Smooth muscle cell (in vitro differentiated cells): ENCODE data around the gene TTN. TPM values are rescaled to one million over a fixed set of nuclear protein-coding genes. Genes with fewer than 3 reads are reported as not detected.

ENCODE experiments used
- DNase-seq: peaks from one replicate; lab custom pipeline; 2025; ENCODE audit not compliant: unreplicated experiment; lab: John Stamatoyannopoulos, UW
- H2AFZ ChIP-seq: fragments of 200-600 bp; sonication (generic); 2 replicates; pipeline ENCODE4 v1.6.0; 2016; ENCODE audit warnings: antibody characterized with exemption, low read depth, mild to moderate bottlenecking
- H3F3A ChIP-seq: fragments of 200-600 bp; sonication (generic); 2 replicates; pipeline ENCODE4 v1.6.0; 2017; ENCODE audit warnings: antibody characterized with exemption, low read depth
- H3K27ac ChIP-seq: fragments of 200-600 bp; sonication (generic); 2 replicates; pipeline ENCODE4 v1.5.1; 2016; ENCODE audit warnings: low read depth, mild to moderate bottlenecking
- H3K27me3 ChIP-seq: fragments of 200-600 bp; sonication (generic); 2 replicates; pipeline ENCODE4 v1.6.1; 2016; ENCODE audit warnings: low read depth, mild to moderate bottlenecking
- H3K36me3 ChIP-seq: fragments of 200-600 bp; sonication (generic); 2 replicates; pipeline ENCODE4 v1.5.1; 2016; ENCODE audit warnings: low read depth
- H3K4me1 ChIP-seq: fragments of 200-600 bp; sonication (generic); 2 replicates; pipeline ENCODE4 v1.5.1; 2016; ENCODE audit warnings: low read depth
- H3K4me2 ChIP-seq: fragments of 200-600 bp; sonication (generic); 2 replicates; pipeline ENCODE4 v1.6.0; 2016; ENCODE audit warnings: mild to moderate bottlenecking
- H3K4me3 ChIP-seq: fragments of 200-600 bp; sonication (generic); 2 replicates; pipeline ENCODE4 v1.5.1; 2016; ENCODE audit warnings: mild to moderate bottlenecking
- H3K79me2 ChIP-seq: fragments of 200-600 bp; sonication (generic); 2 replicates; pipeline ENCODE4 v1.6.0; 2016; ENCODE audit warnings: low read depth, mild to moderate bottlenecking
- H3K9ac ChIP-seq: fragments of 200-600 bp; sonication (generic); 2 replicates; pipeline ENCODE4 v1.6.0; 2016; ENCODE audit warnings: low read depth
- H3K9me3 ChIP-seq: fragments of 200-600 bp; sonication (generic); replicated peaks from 2 replicates; pipeline ENCODE4 v1.5.1; 2016; ENCODE audit warnings: low read depth
- H4K20me1 ChIP-seq: fragments of 200-600 bp; sonication (generic); 2 replicates; pipeline ENCODE4 v1.6.0; 2016; ENCODE audit warnings: low read depth
- CTCF ChIP-seq: fragments of 200-600 bp; sonication (generic); IDR thresholded peaks from 2 replicates; pipeline ENCODE4 v1.5.1; 2017; ENCODE audit warnings: borderline replicate concordance, mild to moderate bottlenecking, antibody characterized with exemption; ENCODE audit not compliant: insufficient read depth, poor library complexity, severe bottlenecking
- WGBS: methylation state at CpG from one replicate; pipeline ENCODE4 v1.1.7; 2016; ENCODE audit warnings: low lambda C conversion rate; 5-methylcytosine and 5-hydroxymethylcytosine counted together
- polyA plus RNA-seq: library from polyadenylated mRNA; unstranded; fragments of >200 nt; fragmentation: Nextera tagmentation; extraction: Ambion mirVana; gene quantifications from 2 replicates; pipeline ENCODE4 v1.2.1, GENCODE V29; 2016
- total RNA-seq: library from RNA; depleted of rRNA; stranded (reverse); fragments of >200 nt; gene quantifications from 2 replicates; pipeline ENCODE4 v1.2.3, GENCODE V29; 2014

Gene TTN
- total and polyA plus RNA-seq, 2 experiments from 2014 or later = 0.25 TPM; not detected in 1

- Histone ChIP-seq H3K9me3 (no peaks in the 10 kb centered on the region), H3K4me3 (no peak overlapping the region), H3K27ac (no peak overlapping the region), H2AFZ (no peak overlapping the region), H3K36me3 (no peaks in the 10 kb centered on the region), H3K9ac (no peak overlapping the region), H3K4me2 (no peak overlapping the region), H3F3A (no peaks in the 10 kb centered on the region), H3K4me1 (peaks cover 5% of the 10 kb centered on the region), H3K27me3 (no peaks in the 10 kb centered on the region), H3K79me2 (no peaks in the 10 kb centered on the region), H4K20me1 (no peaks in the 10 kb centered on the region)
- no peak for DNase-seq
- 83% methylated on average over 2 of the region's 2 CpGs for WGBS
- TF ChIP-seq CTCF = no peak
These were observed 292.6 kb downstream of the TTN start for GRCh38 chr2:178514664-178515063.

DNA sequence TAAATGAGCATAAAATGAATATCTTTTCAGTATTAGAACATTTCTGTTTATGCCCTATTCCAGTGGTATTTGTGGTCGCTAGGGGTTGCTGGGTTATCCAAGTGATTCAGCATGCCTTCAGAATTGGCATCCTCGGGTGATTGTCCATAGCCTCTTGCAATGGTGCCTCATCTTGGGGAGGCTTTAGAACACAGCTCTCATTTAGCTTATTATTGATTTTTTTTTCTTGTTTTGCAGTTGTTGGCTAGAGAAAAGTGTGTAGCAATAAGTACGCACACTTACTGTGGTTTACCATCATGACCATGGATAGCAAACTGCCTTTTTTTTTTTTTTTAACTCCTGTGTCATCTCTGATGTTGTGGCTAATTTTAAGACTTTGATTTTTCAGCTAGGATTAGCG is 293.3 kb downstream of the TTN start:
- DNase-seq = no peak
- 96% methylated on average over 4 of the region's 4 CpGs for WGBS
- H3K4me3 ChIP-seq = no peak overlapping the region
- no peaks in the 10 kb centered on the region for H3K27me3 ChIP-seq
- no peak for TF ChIP-seq CTCF
- H3K27ac ChIP-seq = no peak overlapping the region
- no peaks in the 10 kb centered on the region for H3F3A ChIP-seq
- no peaks in the 10 kb centered on the region for H3K36me3 ChIP-seq
- H4K20me1 ChIP-seq = no peaks in the 10 kb centered on the region
- H3K9ac ChIP-seq = no peak overlapping the region
- H3K79me2 ChIP-seq = no peaks in the 10 kb centered on the region
- H2AFZ ChIP-seq = no peak overlapping the region
- no peak overlapping the region for H3K4me2 ChIP-seq
- no peaks in the 10 kb centered on the region for H3K9me3 ChIP-seq
- H3K4me1 ChIP-seq = peaks cover 5% of the 10 kb centered on the region

DNA sequence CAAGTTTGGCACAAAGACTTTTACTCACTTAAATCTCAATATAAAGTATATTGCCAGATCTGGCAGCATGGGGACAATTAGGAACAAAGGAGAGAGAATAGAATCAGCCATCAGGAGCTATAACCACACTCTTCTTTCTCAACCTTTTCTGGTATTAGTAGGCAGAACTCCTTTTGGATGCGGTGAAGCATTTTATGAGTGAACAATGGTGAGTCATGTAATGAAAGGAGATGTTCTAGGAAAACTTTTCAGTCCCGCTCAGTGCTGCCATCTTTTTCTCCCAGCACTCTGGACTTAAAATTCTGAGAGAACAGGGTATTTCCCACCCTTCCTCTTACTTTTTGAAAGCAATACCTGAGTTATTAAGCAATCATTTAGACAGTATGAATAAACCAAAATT is 294.7 kb downstream of the TTN start:
- TF ChIP-seq CTCF = no peak
- no peaks in the 10 kb centered on the region for H3F3A ChIP-seq
- no peak overlapping the region for H2AFZ ChIP-seq
- H3K4me1 ChIP-seq = peaks cover 5% of the 10 kb centered on the region
- no peak overlapping the region for H3K4me3 ChIP-seq
- H3K27me3 ChIP-seq = no peaks in the 10 kb centered on the region
- H3K79me2 ChIP-seq = no peaks in the 10 kb centered on the region
- WGBS = 78% methylated on average over 2 of the region's 2 CpGs
- H3K9me3 ChIP-seq = no peaks in the 10 kb centered on the region
- H4K20me1 ChIP-seq = no peaks in the 10 kb centered on the region
- H3K4me2 ChIP-seq = no peak overlapping the region
- DNase-seq = no peak
- no peak overlapping the region for H3K27ac ChIP-seq
- H3K9ac ChIP-seq = no peak overlapping the region
- no peaks in the 10 kb centered on the region for H3K36me3 ChIP-seq

DNA sequence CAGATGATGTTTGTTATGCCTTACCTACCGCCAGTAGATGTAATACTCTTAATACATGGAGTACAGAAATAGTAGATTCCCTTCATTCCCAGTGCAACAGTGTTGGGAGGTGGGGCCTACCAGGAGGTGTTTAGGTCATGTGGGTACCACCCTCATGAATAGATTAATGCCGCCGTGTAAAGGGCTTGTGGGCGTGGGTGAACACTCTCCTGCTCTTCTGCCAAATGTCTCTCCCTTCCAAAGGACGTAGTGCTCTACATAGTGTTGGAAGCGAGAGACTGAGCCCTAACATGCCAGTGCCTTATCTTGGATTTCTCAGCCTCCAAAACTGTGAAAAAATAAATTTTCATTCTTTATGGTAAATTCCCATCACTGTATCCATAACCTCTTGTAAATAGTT is 296.8 kb downstream of the TTN start:
- no peak for DNase-seq
- Histone ChIP-seq H4K20me1 (no peaks in the 10 kb centered on the region), H3K27me3 (no peaks in the 10 kb centered on the region), H3K4me1 (peaks cover 12% of the 10 kb centered on the region), H3K36me3 (no peaks in the 10 kb centered on the region), H3K4me3 (no peak overlapping the region), H3K27ac (no peak overlapping the region), H3K4me2 (no peak overlapping the region), H3K9ac (no peak overlapping the region), H3K79me2 (no peaks in the 10 kb centered on the region), H3F3A (no peaks in the 10 kb centered on the region), H3K9me3 (no peaks in the 10 kb centered on the region), H2AFZ (no peak overlapping the region)
- TF ChIP-seq CTCF = no peak
- WGBS = 96% methylated on average over 6 of the region's 6 CpGs
